Fibroblast of skin of scalp (primary cell): Measurements from ENCODE around the gene KIF3A. TPM values are rescaled to one million over a fixed set of nuclear protein-coding genes. Genes with fewer than 3 reads are reported as not detected.
A peak's percentile ranks its signal among the peaks of the same experiment; 100 is the strongest.

Experiments used
- DNase-seq: peaks from one replicate; pipeline ENCODE4 v3.0.0-alpha.2; 2013
- polyA plus RNA-seq, 2 experiments: library from polyadenylated mRNA; unstranded; fragments of 120-200 nt; gene quantifications; one replicate each; pipeline ENCODE4 v1.2.1, GENCODE V29; 2013; ENCODE audit not compliant: insufficient read length in 2 of 2

KIF3A gene
- 12.4 TPM for polyA plus RNA-seq (2013, experiment 1 of 2; ENCODE audit: insufficient read length)
- 11.9 TPM for polyA plus RNA-seq (2013, experiment 2 of 2; ENCODE audit: insufficient read length)

DNA sequence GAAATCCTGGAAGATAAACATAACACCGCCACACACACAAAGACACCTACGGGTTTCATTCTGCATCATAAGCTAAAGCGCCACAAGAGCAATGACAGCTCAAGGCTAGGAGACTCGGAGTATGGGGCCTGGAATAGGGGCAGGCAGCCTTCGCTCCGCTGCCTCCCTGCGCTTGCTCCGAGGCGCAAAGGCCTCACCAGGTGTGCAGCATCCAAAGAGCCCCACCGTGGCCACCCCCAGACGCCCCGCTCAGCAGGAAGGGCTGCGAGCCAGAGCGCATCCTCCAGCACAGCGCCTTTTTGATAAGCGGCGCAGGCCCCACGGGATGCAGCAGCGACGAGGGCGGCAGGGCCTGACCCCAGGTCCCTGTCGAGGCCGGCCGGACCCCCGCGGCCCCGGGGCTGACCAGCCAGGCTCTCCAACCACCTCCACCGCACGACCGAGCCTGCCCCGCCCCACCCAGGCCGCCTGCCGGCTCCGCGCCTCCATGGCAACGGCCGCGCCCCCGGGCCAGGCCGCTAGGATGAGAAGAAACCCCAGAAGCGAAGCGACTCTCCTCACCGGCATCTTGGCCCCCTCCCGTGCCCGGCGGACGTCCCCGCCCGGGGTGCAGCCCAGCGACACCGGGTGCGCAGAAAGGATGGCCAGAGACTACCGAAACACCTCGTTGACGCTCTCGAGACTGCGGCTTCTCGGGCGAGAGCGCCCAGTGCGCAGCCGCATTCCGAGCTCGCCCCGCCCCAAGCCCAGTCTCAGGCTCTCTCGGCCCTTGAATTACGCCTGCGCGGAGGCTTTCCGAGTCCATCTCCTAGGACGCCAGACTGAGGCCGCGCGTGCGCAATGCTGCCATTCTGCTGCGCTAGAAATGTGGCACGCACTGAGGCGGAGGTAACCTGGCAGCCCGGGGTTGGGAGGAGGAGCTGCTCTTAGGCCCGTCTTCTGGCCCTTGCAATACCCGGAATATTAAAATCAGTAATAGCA, at the start of gene KIF3A:
KIF3A (minus strand) TSS at position 694 of the 981 bp plus-strand sequence; CDS start at position 567, 127 bp downstream.
- DNase-seq, result peak; percentile 95

DNA sequence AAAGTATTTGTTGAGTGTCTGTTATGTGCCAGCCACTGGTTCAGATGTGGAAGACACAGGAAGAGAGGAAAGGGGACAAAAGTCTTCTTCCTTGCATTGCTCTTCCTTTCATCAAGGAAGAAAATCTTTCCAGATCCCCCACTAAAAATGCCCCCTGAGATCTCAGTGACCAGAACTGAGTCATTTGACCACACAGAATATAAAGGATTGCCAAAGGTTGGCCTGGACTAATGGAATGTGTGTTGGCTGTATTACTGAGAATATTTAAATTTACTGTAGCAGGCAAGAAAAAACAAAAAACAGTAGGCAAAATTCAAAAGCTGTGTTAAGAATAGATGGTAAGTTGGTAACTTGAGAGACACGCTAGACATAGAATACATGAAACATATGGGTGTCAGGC, 49.7 kb upstream of the KIF3A start:
- DNase-seq, result peak; percentile 71

DNA sequence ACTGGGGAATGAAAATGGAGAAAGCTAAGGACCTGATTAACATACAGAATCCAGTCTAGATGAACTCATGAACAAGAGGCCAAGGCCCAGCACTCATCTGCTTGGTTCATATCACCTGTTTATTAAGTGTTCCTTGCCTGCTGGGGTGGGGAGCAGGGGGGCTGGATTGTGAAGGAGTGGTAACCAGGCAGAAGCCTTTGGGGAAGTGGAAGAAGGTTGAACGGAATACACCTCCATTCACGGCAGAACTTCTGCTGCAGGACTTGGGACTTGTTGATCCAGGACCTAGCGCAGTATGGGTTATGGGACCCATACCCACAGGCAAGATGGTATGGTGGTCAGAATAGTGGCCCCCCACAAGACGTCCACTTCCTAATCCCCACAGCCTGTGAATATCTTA, 48.5 kb upstream of the KIF3A start:
- no peak for DNase-seq

DNA sequence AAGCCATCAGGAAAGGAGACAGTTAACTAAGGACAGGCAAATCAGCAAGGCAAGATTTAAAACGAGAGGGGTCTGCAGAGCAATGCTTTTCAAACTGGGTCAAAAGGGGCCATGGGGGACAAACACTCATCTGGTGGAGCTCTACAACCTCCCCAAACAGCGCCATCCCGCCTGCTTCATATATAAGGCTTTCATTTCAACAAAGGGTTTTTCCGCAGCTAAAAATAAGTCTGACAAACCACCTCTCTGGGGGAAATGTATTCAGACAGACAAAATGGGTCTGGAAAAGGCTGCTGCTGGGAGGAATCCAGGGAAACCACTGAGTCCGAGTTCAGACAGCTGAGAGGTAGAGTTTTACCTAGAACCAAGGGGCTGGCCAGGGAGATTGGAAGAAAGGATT, 48.0 kb upstream of the KIF3A start:
- DNase-seq, result peak; percentile 37

DNA sequence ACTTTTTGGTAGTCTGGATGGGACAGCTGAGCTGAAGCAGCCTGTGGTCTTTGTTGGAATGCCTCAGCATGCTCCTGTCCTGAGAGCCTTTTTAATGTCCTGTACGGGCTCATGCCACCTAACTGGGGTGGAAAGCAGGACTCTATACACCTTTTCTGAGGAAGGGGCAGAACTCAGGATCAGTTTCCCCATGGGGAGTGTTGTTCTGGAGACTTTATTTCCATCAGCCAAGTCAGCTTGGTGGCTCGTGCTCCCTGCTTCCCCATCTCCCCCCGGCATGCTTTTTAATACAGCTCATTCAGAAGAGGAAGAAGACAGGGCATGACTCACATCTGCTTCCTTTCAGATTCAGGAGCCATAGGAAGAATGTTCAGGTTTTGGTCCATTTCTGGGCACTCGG, 44.8 kb upstream of the KIF3A start:
- DNase-seq, result peak; percentile 67

DNA sequence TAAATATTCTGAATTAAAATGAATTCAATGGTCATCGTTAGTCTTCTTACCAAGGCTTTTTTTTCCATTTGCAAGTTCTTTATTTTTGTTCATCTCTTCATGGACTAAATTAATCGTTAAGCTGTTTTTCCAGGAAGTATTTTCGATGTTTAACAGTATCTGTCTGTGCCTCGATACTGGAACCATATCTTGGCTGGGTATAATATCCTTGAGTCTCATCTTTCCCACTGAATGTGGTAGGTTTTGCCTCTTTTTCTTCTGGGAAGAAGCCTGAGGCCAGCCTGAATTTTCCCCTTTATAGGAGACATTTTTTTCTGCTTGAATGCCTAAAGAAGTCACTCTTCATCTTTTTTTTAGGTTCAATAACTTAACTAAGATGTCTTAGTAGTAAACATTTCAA, 43.7 kb upstream of the KIF3A start:
- no peak for DNase-seq

DNA sequence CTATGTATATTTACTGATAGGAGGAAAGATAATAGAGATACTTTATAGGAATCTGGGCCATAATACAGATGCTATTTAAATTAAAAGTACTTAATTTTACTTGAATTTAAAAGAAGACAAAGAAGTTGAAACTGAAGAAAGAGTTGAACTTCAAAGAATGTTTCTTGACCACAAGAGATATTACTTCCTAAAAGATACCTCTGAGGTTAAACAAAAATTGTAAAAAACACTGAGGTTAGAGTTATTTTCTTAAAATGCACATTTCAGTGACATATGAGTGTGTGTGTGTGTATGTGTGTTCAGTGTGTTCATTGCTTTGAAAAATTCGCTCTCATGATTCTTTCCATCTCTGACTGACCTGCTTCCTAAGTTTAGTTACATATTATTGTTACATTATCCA, 43.2 kb upstream of the KIF3A start:
- DNase-seq, result no peak

DNA sequence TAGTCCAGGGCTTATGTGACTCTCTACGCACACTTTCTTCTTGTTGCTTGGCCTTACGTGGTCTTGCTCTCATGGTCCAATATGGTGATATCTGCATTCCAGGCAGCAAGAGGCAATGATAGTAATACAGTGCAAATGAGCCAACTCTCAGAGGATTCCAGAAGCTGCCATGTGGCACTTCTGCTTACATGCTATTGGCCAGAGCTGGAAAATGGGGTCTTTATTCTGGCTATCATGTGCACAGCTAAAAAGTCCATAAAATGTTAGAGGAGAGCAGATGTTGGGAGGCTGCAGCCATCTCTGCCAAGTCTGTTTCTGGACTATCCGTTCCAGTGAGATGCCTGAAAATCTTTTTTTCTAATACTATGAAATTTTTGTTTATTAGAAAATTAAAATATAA, 42.6 kb upstream of the KIF3A start:
- DNase-seq, result no peak

DNA sequence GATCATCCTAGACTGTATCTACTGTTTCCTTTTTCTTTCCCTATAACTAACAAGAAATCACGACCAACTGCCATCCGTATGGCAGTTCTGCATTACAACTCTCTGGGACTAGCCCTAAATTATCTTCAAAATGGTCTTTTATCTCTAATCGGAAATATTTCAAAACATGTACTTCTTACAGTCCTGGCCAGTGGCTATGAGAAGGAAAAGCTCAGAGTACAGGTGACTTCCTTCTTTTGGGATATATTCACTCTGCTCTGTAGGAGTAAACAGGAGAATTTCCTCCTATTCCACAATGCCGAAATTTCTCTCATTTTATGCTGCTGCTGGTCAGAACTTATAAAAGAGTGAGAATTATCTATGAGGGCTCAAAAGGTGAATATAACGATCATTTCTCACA, 41.5 kb upstream of the KIF3A start:
- DNase-seq, result no peak

DNA sequence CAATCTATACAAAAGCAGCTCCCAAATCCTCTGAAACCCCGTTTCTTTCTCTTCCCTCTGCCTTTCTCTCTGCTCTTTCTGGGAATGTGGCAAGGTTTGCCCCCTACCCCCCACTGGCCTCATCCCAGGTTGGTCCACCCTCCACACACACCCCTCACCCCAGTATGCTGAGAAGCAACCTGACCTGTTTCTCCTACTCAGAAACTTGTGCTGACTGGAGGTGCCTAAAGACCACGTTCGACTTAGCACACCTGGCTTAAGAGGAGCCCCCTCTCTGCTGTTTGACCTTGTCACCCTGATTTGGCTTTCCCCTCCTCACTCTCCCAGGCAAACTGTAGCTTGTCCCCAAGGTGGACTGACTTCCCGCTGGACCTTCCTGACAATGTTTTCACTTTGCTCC, 40.8 kb upstream of the KIF3A start:
- DNase-seq, result no peak

DNA sequence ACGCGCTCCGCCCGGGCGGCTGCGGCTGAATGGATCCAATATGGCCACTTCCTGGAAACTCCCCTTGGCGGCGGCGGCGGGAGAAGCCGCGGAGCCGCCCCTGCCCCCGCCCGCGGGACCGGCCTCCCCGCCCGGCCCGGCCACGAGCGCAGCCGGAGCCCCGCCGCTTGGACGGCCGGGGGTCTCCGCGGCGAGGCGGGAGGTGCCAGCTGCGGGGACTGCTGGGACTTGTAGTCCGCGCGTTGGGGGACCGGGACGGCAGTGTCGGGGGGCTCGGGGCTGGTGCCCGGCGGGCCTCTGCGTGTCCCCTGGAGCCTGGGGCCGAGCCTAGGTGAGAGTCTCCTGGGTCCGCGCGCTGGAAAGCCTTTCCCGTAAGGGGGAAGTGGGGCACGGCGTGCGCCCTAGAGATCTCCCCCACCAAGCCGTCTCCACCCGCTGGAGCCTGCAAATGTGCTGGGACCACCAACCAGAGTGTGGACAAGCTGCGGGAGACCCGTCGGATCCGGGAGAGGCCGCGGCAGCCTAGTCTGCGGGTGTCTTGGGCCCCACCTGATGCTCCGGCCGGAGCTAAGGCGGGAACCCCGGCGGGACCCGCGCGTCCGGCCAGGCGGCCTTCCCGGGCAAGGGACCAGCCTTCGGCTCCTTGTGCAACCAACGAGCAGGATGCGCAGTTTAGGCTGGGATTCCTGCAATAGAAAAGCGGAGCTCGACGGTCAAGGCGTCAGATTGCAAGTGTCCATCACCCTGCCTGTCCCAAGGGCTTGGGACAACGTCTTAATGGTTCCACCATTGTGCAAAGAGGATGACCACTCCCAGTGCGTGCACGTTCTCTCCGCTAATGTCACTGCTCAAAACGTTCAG, 40.1 kb upstream of the KIF3A start, which contains the start of gene SEPTIN8:
SEPTIN8 (minus strand) TSS at position 31 of the 861 bp plus-strand sequence. CDS start 102 bp downstream, outside the sequence.
- DNase-seq, result peak; percentile 62

DNA sequence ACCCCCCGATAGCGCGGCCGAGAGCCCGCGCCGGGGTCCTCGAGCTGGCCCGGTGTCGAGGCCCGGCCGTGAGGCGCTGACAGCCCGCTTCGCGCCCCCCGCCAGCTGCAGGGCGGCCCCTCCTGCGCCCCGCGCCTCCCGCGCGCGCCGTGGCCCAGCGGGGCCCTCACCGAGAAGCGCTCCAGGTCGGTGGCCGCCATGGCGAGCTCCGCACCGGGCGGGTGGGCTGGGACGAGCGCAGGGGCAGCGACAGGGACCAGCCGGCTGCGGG, 39.5 kb upstream of the KIF3A start:
- no peak for DNase-seq

DNA sequence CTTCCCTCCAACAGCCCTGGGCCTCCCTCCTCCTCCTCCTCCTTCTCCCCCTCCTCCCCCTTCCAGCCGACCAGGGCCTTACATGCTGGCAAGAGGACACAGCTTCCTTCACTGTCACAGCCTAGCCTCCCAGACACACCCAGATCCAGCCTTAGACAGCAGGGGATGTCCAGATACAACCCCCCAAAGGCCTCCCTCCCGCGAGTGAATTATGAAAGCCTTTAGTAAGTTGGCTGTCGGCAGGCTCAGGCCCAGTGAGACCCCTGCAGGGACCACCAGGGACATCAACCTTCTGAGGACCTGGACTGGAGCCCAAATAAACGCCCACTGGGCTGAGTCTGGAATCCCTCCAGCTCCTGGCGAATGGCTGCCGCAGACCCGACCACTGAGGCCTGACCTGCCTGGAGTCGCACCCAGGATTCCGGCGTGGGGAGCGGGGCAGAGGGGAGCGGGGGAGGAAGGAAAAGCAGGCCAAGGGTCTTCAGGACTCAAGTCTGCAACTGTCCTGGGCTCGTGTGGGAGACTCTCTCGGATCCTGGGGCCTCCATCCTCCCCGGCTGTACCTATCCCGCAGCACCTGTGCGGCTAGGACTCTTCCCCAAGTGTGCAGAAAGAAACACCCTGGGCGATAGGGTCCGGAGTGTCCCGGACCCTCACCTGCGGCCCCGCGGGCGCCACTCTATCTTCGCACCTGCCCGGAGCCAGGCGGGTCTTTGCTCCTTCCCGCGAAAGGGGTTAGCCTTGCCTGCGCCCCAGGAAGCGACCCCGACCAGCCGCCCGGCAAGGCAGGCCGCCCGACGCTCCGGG, 39.0 kb upstream of the KIF3A start:
- peak; percentile 69 for DNase-seq

DNA sequence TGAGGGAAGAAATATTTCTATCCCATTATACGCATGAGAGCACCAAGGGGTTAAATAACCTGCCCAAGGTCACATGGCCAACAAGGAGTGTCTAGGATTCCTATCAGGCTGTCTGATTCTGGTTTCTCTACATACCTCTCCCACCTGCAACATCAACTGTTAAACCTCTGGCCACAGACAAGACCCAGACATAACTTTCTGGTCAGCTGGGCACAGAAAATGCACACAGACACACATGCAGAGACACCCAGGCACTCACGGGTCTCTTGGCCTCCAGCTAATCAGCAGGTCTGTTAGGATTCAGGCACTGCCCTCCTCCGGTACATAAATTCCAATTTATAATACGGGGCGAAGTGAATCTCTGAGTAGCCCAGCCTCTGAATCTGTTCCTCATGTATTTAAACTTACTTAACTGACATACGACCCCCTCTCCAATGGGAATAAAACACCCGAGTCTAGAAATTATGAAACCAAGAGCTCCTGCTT, 38.2 kb upstream of the KIF3A start:
- DNase-seq, result no peak

DNA sequence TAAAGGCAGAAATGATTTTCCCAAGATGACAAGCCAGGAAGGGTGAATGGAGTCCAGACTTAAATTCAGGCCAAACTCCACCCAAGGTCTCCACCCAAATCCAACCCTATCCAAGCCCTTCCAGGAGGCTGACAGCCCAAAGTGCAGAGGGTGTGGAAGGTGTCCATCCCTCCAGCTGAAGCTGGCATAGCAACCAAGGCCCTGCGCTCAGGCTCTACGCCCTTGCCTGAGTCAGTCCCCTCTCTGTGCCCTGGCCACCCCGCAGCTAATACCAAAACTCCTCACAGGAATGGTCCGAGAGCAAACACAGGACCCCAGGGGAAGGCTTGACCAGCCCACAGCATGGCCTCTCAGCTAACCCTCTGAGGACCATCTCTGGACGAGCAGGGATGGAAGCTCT, 37.5 kb upstream of the KIF3A start:
- DNase-seq, result no peak

DNA sequence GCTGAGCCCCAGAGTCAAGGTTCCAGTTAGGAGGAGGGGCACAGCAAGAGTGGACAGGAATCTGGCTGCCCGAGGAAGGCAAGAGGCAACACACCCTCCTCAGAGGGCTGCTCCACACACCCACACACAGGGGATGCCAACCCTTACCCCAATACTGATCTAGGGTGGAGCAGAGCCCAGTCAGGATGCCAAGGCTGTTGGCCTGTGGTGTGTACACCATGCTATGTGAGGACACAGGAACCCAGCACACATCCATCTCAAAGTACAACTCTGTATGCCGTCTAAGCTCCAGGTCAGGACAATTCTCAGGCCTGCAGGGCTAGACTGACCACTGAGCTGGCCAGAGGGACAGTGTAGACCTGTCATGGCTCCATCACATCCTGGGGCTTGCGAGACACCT, 37.1 kb upstream of the KIF3A start:
- DNase-seq, result no peak

DNA sequence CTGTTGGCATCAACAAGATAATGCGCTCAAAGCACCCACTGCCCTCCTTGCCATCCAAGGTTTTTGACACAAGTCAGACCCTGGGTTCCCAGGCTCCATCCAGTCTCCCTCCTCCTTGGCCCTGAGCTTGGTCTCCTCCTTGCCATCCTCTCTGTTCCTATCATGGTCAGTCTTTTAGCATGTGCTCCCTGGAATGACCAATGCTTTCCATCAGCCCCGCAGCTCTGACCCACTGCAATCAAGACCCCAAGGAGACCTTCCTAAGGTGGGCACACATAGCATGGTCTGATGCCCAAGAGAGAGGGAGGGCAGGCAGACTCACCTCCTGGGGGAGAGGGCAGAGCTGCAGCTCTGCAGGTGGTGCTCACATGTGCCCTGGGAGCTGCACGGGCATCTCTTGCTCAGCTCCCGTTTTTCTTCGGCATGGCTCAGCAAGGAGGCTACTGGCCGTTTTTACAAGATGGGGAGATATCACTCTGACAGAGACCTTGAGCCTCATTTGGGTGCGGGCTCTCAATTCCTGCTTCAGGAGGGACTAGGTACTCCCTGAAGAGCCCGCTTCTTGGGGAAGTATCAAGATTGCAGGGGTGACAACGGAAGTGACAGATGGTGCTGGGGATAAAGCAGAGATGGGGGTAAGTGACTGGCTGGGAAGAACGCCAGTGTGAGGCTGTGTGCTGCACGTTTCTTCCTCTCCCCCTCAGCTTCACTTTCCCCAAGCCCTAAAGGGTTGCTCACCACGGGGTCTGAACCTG, 36.4 kb upstream of the KIF3A start:
- no peak for DNase-seq

DNA sequence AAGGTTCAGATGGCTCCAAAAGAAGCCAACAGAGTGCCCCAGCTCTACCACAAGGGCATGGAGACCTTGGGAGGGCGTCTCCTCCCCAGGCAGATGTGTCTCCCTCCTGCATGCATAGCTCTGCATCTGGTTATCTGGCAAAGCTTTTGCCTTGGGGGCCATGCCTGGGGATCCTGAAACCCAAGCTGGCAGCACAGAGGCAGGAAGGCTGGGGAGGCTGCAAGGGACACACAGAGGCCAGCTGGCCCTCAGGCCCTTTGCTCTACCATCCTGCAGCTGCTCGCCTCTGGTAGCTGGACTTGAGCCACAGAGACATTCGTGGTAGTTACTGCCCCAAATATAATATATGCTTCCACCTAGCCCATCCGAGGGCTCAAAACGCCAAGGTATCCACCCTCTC, 35.8 kb upstream of the KIF3A start:
- no peak for DNase-seq

DNA sequence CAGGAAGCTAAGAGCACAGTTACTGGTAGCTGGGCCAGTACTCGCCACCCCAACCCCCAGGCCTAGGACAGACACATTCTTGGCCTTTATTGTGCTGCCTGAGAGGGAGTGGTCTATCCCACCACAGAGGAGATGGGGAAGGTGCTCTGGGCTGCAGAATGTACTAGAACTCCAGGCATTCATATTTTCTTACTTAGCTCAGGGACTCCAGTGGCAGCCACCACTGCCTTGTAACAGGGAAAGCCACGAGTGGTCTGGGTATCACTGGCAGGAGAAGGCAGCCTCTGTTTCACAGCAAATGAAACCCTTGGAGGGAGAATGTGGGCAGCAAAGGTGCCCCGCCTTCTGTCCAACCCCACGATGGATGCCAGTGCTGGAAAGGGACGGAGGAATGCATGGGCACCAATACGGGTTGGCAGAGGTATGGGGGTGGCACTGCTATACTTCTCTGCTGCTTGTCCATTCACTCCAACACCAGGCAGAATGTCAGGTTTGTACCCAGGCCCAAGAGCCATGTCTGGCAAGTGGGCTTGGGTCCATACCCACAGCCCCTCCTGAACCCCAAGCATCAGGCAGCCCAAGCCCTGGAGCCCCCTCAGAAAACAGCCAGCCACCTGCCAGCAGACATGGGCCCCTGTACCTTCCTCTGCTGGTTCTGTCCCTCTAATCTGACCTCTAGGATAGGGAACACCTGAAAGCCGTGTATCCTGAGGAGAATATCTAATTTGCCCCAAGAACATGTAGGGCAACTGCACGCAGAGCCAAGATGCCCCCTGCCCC, 35.1 kb upstream of the KIF3A start:
- DNase-seq, result peak; percentile 24

DNA sequence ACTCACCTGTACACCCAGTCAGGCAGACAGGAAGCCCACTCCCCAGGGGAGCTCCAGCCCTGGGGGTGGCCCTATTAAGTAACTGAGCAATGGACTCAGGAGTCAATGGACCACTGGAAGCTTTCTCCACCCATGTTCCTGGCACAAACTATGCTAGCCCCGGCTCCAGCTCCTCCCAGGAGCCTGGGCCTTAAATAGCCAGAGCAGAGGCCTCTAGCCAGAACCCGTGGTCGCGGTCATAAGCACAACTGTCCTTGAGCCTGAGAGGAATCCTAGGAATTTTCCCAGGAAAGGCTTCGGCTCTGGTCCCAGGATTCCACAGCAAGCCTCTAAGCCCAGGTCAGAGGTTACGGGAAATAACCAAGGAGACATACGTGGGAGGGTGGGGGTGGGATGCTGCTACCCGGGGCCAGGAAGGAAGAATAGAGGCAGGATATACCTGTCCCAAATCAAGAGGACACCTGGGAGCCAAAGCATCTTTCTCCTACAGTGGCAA, 34.2 kb upstream of the KIF3A start:
- peak; percentile 77 for DNase-seq
